SK-N-SH (cell line): ENCODE measurements around the gene CSRP2. TPM values are rescaled to one million over a fixed set of nuclear protein-coding genes. Genes with fewer than 3 reads are reported as not detected.

Experiments
- CTCF ChIA-PET: fragments of 300-600, 350-600 bp; formaldehyde crosslinking; extraction: SDS; loops from one replicate; lab custom pipeline; 2021; lab: Yijun Ruan, JAX
- POLR2A ChIA-PET: fragments of 350-600 bp; sonication (Branson Sonifier 250); formaldehyde crosslinking; extraction: SDS; loops from one replicate; lab custom pipeline; 2020; ENCODE audit warnings: antibody characterized with exemption, inconsistent platforms; lab: Yijun Ruan, JAX
- DNase-seq: peaks from one replicate; pipeline ENCODE4 v3.0.0; 2012
- H2AFZ ChIP-seq: fragments of 200-600 bp; sonication (generic); 2 replicates; pipeline ENCODE4 v1.8.1; 2016; ENCODE audit warnings: antibody characterized with exemption, mild to moderate bottlenecking, low read depth
- H3F3A ChIP-seq: fragments of 200-600 bp; sonication (generic); replicated peaks from 2 replicates; pipeline ENCODE3; 2016; ENCODE audit warnings: antibody characterized with exemption, mild to moderate bottlenecking; ENCODE audit not compliant: insufficient read depth
- H3K27ac ChIP-seq, 2 experiments: fragments of 200-500 bp in 1 of 2; fragments of 200-600 bp in 1 of 2; sonication (Bioruptor generic) in 1 of 2; sonication (generic), shearing (Covaris generic) in 1 of 2; 2 replicates each; pipeline versions ENCODE4 v1.5.1 to v1.6.1; 2014 to 2016; ENCODE audit warnings: low read depth in 2 of 2, inconsistent platforms in 1 of 2, low read length in 1 of 2, mild to moderate bottlenecking in 1 of 2, mixed read lengths in 1 of 2
- H3K27me3 ChIP-seq: fragments of 200-600 bp; sonication (generic), shearing (Covaris generic); 2 replicates; pipeline ENCODE4 v1.6.1; 2016; ENCODE audit warnings: mixed run types; ENCODE audit not compliant: insufficient read depth
- H3K36me3 ChIP-seq, 2 experiments: fragments of 200-500 bp in 1 of 2; fragments of 200-600 bp in 1 of 2; sonication (Bioruptor generic) in 1 of 2; sonication (generic) in 1 of 2; replicated peaks in 1 of 2; 2 replicates each; pipeline versions ENCODE3 to v1.5.1; 2014 to 2016; ENCODE audit warnings: low read length in 1 of 2, mild to moderate bottlenecking in 1 of 2; ENCODE audit not compliant: insufficient read depth in 2 of 2, control insufficient read depth in 1 of 2
- H3K4me1 ChIP-seq, 2 experiments: fragments of 200-500 bp in 1 of 2; fragments of 200-600 bp in 1 of 2; sonication (Bioruptor generic) in 1 of 2; sonication (generic), shearing (Covaris generic) in 1 of 2; 2 replicates each; pipeline versions ENCODE4 v1.5.1 to v1.6.1; 2014 to 2016; ENCODE audit warnings: low read depth in 1 of 2, low read length in 1 of 2, mixed run types in 1 of 2; ENCODE audit not compliant: insufficient read depth in 2 of 2, control insufficient read depth in 1 of 2
- H3K4me2 ChIP-seq: fragments of 200-600 bp; sonication (generic), shearing (Covaris generic); 2 replicates; pipeline ENCODE4 v1.6.1; 2017; ENCODE audit warnings: mixed run types
- H3K4me3 ChIP-seq, 2 experiments: fragments of 200-500 bp in 1 of 2; fragments of 200-600 bp in 1 of 2; sonication (Bioruptor generic) in 1 of 2; sonication (generic), shearing (Covaris generic) in 1 of 2; 2 replicates each; pipeline versions ENCODE4 v1.5.1 to v1.8.1; 2014 to 2016; ENCODE audit warnings: low read depth in 2 of 2, inconsistent platforms in 1 of 2, low read length in 1 of 2, mild to moderate bottlenecking in 1 of 2, mixed read lengths in 1 of 2, moderate library complexity in 1 of 2
- H3K79me2 ChIP-seq: fragments of 200-600 bp; sonication (generic); 2 replicates; pipeline ENCODE4 v1.8.1; 2017; ENCODE audit warnings: mild to moderate bottlenecking; ENCODE audit not compliant: insufficient read depth
- H3K9ac ChIP-seq: fragments of 200-600 bp; sonication (generic); 2 replicates; pipeline ENCODE4 v1.6.1; 2017; ENCODE audit warnings: mixed run types
- H3K9me2 ChIP-seq: fragments of 200-600 bp; sonication (generic); 2 replicates; pipeline ENCODE4 v1.6.1; 2017; ENCODE audit warnings: mixed run types
- H3K9me3 ChIP-seq: fragments of 200-600 bp; sonication (generic); 2 replicates; pipeline ENCODE4 v1.6.1; 2017; ENCODE audit warnings: mixed run types, mild to moderate bottlenecking, moderate library complexity
- H4K20me1 ChIP-seq: fragments of 200-600 bp; sonication (generic); 2 replicates; pipeline ENCODE4 v1.6.1; 2017; ENCODE audit warnings: mild to moderate bottlenecking, mixed run types; ENCODE audit not compliant: insufficient read depth
- CHD2 ChIP-seq: fragments of 150-350 bp; IDR thresholded peaks from 2 replicates; pipeline ENCODE4 v1.6.1; 2018; ENCODE audit warnings: low read length; ENCODE audit not compliant: partially characterized antibody
- CTCF ChIP-seq: fragments of 200-600 bp; sonication (generic); IDR thresholded peaks from 2 replicates; pipeline ENCODE4 v1.6.1; 2017; ENCODE audit warnings: antibody characterized with exemption, mild to moderate bottlenecking, moderate library complexity
- EZH2phosphoT487 ChIP-seq: fragments of 200-600 bp; sonication (generic); IDR thresholded peaks from 2 replicates; pipeline ENCODE4 v1.6.1; 2017; ENCODE audit warnings: low read depth, mixed run types, mild to moderate bottlenecking, antibody characterized with exemption, moderate library complexity, borderline replicate concordance
- FOSL2 ChIP-seq: IDR thresholded peaks from 2 replicates; pipeline ENCODE4 v1.4.0; 2012; ENCODE audit warnings: low read depth, mild to moderate bottlenecking, moderate library complexity, borderline replicate concordance
- FOXJ3 ChIP-seq: sonication (generic); formaldehyde crosslinking; IDR thresholded peaks from 2 replicates; pipeline ENCODE4 v1.5.1; 2020; ENCODE audit warnings: mild to moderate bottlenecking, missing genetic modification reagents
- FOXM1 ChIP-seq: IDR thresholded peaks from 2 replicates; pipeline ENCODE4 v1.4.0; 2012; ENCODE audit warnings: low read depth, mild to moderate bottlenecking
- JUND ChIP-seq: IDR thresholded peaks from 2 replicates; pipeline ENCODE4 v1.4.0; 2012
- MAX ChIP-seq: IDR thresholded peaks from 2 replicates; pipeline ENCODE4 v1.4.0; 2012; ENCODE audit warnings: low read depth
- MEF2A ChIP-seq: IDR thresholded peaks from 2 replicates; pipeline ENCODE4 v1.4.0; 2012; ENCODE audit warnings: low read depth, borderline replicate concordance
- MXI1 ChIP-seq: IDR thresholded peaks from 2 replicates; pipeline ENCODE4 v1.6.1; 2012; ENCODE audit warnings: mild to moderate bottlenecking, low read depth, low read length, improper control_type of control experiment
- NRF1 ChIP-seq: IDR thresholded peaks from 2 replicates; pipeline ENCODE4 v1.6.1; 2012; ENCODE audit warnings: low read depth, mild to moderate bottlenecking, low read length
- POLR2AphosphoS5 ChIP-seq: IDR thresholded peaks from 2 replicates; pipeline ENCODE4 v1.6.1; 2012; ENCODE audit warnings: low read depth, low read length
- RAD21 ChIP-seq: IDR thresholded peaks from 2 replicates; pipeline ENCODE4 v1.6.1; 2012; ENCODE audit warnings: mild to moderate bottlenecking, low read length
- RCOR1 ChIP-seq: fragments of 150-350 bp; IDR thresholded peaks from 2 replicates; pipeline ENCODE4 v1.6.1; 2017; ENCODE audit warnings: antibody characterized with exemption, low read length
- RFX5 ChIP-seq: IDR thresholded peaks from 2 replicates; pipeline ENCODE4 v1.6.1; 2012; ENCODE audit warnings: mild to moderate bottlenecking, improper control_type of control experiment, low read length
- TCF12 ChIP-seq: IDR thresholded peaks from 2 replicates; pipeline ENCODE4 v1.4.0; 2012
- YY1 ChIP-seq: IDR thresholded peaks from 2 replicates; pipeline ENCODE4 v1.4.0; 2012; ENCODE audit warnings: low read depth, mild to moderate bottlenecking
- ZBTB33 ChIP-seq: IDR thresholded peaks from 2 replicates; pipeline ENCODE4 v1.4.0; 2012; ENCODE audit warnings: low read depth, borderline replicate concordance
- WGBS: methylation state at CpG from one replicate; pipeline ENCODE4 v1.1.6; 2017; ENCODE audit warnings: low lambda C conversion rate; 5-methylcytosine and 5-hydroxymethylcytosine counted together
- polyA plus RNA-seq, 3 experiments: library from polyadenylated mRNA; depleted of rRNA; stranded (reverse); fragments of >200 nt; gene quantifications; 2 replicates each; pipeline ENCODE4 v1.2.3, GENCODE V29; 2012

Gene CSRP2
- polyA plus RNA-seq, 1 of the 3 experiments (the other 2 are of a cell fraction) = 87.6 TPM

GRCh38 chr12:76888775-76889174 lies 10.0 kb upstream of the CSRP2 start:
- peaks cover 2% of the 10 kb centered on the region; the same call in 1 of the 2 replicates for H3K9me3 ChIP-seq
- H4K20me1 ChIP-seq = no peaks in the 10 kb centered on the region
- no peaks in the 10 kb centered on the region for H3K79me2 ChIP-seq
- no peak overlapping the region for H2AFZ ChIP-seq
- peaks cover 5% of the 10 kb centered on the region for H3F3A ChIP-seq
- no peaks in the 10 kb centered on the region for H3K4me1 ChIP-seq
- no peak for DNase-seq
- H3K4me2 ChIP-seq = no peak overlapping the region
- ChIA-PET POLR2A (no interaction called here), CTCF (interaction anchor here (1.3 kb wide), 1 partner anchor 122 kb away, joined by 4 read pairs; no protein-coding TSS in a partner anchor)
- no peaks in the 10 kb centered on the region for H3K36me3 ChIP-seq
- TF ChIP-seq MEF2A (no peak), POLR2AphosphoS5 (no peak), FOXJ3 (no peak), RCOR1 (no peak), JUND (no peak), MAX (no peak), ZBTB33 (no peak), CTCF (no peak), FOXM1 (no peak), NRF1 (no peak), RFX5 (no peak)
- no peaks in the 10 kb centered on the region for H3K27me3 ChIP-seq
- no peak overlapping the region for H3K4me3 ChIP-seq
- WGBS = 100% methylated on average over 1 of the region's 1 CpG
- no peaks in the 10 kb centered on the region for H3K9me2 ChIP-seq
- H3K27ac ChIP-seq = no peak overlapping the region
- no peak overlapping the region for H3K9ac ChIP-seq

GRCh38 chr12:76883811-76884210 lies 5.0 kb upstream of the CSRP2 start:
- DNase-seq = no peak
- ChIA-PET CTCF (interaction anchor here (0.6 kb wide), 1 partner anchor 330 kb away, joined by 3 read pairs; no protein-coding TSS in a partner anchor), POLR2A (no interaction called here)
- Histone ChIP-seq H3K27me3 (no peaks in the 10 kb centered on the region), H3K4me1 (peaks cover 0 to 9% of the 10 kb centered on the region in 2 experiments; a peak in 2 of 4 replicates), H3K27ac (no peak overlapping the region), H3K9me3 (no peaks in the 10 kb centered on the region), H3K4me2 (no peak overlapping the region), H3K9ac (no peak overlapping the region), H3K4me3 (no peak overlapping the region), H3K9me2 (no peaks in the 10 kb centered on the region), H3K36me3 (no peaks in the 10 kb centered on the region), H3F3A (no peaks in the 10 kb centered on the region), H3K79me2 (no peaks in the 10 kb centered on the region), H2AFZ (no peak overlapping the region), H4K20me1 (no peaks in the 10 kb centered on the region)
- TF ChIP-seq RAD21 (no peak), FOSL2 (no peak), MXI1 (no peak), EZH2phosphoT487 (no peak), RFX5 (no peak), JUND (no peak), NRF1 (no peak), POLR2AphosphoS5 (no peak), TCF12 (no peak), CHD2 (no peak), YY1 (no peak), MAX (no peak)
- WGBS = 66% methylated on average over 2 of the region's 2 CpGs
